Activated CD8-positive, alpha-beta memory T cell treated with anti-CD3 and anti-CD28 coated beads, Interleukin-2, amount 50 U/mL, for 1 hour (primary cell): ENCODE data around the gene RNASEL.
"Not testable (repeated sequence)": the region's sequence is repeated elsewhere in the genome, so short reads cannot be mapped to it uniquely, and the experiment has no call there.

Experiments
- DNase-seq: peaks from one replicate; pipeline ENCODE4 v3.0.0-alpha.2; 2020; ENCODE audit errors: extremely low read depth

RNASEL gene

GRCh38 chr1:182561456-182561855 lies 27.6 kb downstream of the RNASEL start:
- no peak for DNase-seq

- DNase-seq = no peak
Measured at GRCh38 chr1:182560392-182560984, 28.6 kb downstream of the RNASEL start.

GRCh38 chr1:182556279-182556678 lies 32.8 kb downstream of the RNASEL start:
- no peak for DNase-seq

GRCh38 chr1:182555493-182555892 lies 33.6 kb downstream of the RNASEL start:
- no peak for DNase-seq

- no peak for DNase-seq
Measured at GRCh38 chr1:182552527-182552926, 36.5 kb downstream of the RNASEL start.

- no peak for DNase-seq
Measured at GRCh38 chr1:182549811-182550210, 39.2 kb downstream of the RNASEL start.

- DNase-seq = no peak
Measured at GRCh38 chr1:182549346-182549745, 39.7 kb downstream of the RNASEL start.

GRCh38 chr1:182533896-182534295 lies 55.2 kb downstream of the RNASEL start:
- no peak for DNase-seq

GRCh38 chr1:182528206-182528605 lies 60.9 kb downstream of the RNASEL start:
- DNase-seq = not testable (repeated sequence)

GRCh38 chr1:182527680-182528079 lies 61.4 kb downstream of the RNASEL start:
- DNase-seq = no peak

GRCh38 chr1:182525342-182525741 lies 63.7 kb downstream of the RNASEL start:
- no peak for DNase-seq
